ENCODE data around the gene GHRHR.

The GHRHR gene

GRCh38 chr7:30963842-30964241 is at the start of gene GHRHR:
GHRHR (plus strand) TSS chr7:30963953; CDS start chr7:30964069, 116 bp downstream.
- no peak for DNase-seq (ENCODE audit: low read depth)

DNA sequence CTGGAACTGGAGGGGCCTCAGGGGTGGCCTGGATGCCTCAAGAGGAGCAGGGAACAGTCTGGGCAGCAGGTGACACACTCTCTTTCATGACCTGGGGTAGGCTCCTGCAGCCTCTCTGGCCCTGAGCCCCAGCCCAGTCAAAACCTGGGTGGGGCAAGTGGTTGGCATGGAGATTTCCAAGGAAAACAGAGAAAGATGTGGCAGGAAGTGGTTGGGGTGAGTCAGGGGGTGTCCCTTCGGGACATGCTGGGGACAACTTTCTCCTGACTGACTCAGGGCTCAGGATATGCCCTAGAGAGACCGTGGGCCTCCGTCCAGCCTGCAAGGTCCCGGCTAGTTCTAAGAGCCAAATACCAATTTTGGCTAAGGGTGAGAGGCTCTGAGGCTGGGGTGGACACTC is 49.2 kb upstream of the GHRHR start:
- DNase-seq (ENCODE audit: low read depth): no peak

DNA sequence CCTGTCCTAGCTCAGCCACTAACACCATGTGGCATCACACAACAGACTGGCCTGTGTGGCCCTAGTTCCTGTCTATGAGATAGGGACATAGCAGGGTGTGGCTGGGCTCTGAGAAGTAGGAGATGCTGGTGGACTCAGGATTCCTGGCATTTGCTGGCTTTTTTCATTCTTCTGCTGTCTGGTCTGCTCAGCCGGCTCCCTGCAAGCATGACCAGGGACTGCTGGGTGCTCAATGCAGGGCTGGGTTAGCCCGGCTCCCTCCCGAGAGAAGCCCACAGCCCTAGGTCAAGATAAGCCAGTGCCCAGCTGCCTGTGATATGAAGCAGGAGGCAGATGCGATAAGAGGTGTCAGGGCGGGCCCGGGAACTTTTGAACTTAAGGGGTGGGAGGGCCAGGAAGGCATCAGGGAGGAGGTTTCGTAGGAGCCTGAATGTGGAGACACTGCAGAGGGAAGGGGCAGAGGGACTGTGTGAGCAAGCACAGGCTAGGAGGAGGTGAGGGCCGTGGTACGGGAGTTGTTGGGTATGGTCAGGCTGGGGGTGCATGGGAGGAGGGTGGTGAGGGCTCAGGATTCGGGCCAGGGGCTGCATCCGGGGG is 48.6 kb upstream of the GHRHR start:
- DNase-seq (ENCODE audit: low read depth): no peak

GRCh38 chr7:30915751-30916150 is 48.0 kb upstream of the GHRHR start:
- no peak for DNase-seq (ENCODE audit: low read depth)

- no peak for DNase-seq (ENCODE audit: low read depth)
These were observed 47.5 kb upstream of the GHRHR start for GRCh38 chr7:30916255-30916654.

DNA sequence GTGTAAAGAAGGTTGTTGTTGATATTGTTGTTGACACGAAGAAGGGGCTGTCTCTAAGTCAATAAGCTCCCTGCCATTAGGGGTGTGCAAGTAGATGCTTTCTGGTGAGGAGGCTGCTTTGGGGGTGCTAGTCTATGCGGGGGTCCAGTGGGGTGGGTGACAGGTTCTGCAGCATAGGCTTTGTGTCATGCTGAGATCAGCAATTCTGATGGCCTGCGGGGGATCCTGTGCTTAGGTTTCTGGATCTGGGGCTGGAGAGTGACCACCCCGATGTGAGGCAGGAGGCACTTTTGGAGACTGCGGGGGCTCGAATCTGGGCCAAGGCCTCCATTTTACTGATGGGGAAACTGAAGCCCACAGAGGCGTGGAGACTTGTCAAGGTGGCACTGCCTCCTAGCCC is 47.0 kb upstream of the GHRHR start:
- DNase-seq (ENCODE audit: low read depth): no peak

DNA sequence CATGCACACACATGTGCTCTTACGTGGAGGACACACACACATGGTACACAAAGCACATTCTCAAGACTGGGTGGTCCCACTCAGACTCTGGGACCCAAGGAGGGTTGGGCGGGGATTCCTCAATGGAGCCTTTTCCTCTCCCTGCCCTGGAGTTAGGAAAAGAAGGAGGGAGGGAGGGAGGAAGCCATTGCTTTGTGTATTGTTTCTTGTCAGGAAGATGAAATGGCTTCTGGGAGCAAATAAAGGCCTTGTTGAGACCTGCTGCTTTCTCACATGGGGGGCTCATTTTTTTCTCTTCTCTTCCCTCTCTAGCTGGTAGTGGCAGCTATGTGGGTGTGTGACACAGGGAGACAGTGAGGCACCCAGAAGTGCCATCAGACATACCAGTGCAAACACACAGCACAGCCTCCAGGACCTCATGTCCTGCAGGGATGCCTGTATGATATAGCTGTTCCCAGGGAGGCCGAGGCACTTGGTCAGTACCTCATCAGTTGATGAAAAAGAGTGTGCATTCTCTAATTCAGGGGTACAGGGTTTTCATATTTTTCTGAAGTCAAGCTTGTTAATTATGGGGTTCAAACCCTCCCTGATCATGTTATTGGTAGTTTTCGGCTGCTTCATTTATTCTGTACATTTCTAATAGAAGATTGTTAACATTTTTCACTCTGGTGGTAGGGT is 46.4 kb upstream of the GHRHR start:
- no peak for DNase-seq (ENCODE audit: low read depth)

GRCh38 chr7:30918676-30919075 is 45.1 kb upstream of the GHRHR start:
- no peak for DNase-seq (ENCODE audit: low read depth)

DNA sequence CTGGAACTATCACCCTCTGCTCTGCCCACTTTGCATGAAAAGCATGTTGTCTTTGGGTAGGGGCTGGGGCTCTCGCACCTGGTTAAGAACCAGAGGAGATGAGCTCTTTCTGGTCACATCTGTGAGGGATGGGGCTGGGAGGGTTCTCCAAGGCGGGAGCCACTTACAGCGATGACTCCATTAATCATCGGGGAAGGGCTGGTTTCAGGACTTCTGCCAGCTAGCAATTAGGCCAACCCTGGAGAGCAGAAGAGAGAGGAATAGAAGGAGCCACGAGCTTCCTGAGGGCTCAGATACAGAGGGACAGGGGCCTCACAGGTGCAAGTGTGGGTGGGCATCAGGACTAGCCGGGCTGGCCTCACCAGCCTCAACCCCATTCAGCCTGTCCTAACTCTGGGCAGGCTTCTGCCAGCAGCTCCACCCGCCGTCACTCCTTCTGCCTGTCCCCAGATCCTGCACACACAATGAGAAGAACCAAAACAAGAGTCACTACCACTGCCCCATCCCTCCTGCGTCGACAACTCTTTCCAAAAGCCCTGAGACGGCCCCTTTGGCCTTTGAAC is 43.7 kb upstream of the GHRHR start:
- DNase-seq (ENCODE audit: low read depth): no peak

DNA sequence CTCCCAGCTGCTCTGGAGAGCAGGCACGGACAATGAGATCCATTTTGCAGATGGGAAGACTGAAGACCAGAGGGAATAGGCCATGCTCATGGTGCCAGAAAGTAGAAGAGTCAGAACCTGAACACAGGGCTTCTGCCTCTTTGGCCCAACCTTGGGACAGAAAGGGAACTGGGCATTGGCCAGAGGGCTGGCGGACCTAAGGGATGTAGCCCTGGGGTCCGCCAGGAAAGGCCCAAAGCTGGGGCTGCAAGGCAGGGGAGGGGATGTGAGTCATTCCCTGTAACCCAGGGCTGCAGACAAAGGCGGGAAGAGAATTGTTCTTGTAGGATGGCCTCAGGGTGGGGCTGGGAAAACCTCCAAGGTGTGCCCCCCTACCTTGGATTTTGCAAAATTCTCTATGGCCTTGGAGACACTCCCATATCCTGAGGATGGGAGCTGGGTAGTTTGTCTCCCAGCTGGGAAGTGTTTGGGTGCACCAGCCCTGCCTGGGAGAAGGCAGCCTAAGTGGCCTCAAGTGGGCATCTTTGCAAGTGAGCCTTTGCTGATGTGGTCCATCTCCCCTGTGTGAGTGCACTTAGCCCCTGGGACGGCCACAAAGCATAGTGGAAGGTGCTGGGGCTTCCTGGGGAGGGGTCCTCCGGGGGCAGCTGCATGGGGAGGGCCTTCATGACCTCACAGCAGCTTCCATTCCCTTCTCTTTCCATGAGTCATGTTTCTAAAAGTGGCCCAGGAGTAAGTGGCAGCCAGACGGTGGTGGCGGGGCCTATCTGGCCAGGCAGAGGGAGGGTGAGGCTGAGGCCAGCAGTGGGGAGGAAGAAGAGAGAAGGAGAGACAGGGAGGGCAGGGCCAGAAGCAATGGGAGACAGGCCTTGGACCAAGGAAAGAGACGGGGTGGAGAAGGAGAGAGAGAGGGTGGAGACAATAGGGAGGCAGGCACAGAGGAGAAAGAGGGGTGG is 42.9 kb upstream of the GHRHR start:
- DNase-seq (ENCODE audit: low read depth): no peak

DNA sequence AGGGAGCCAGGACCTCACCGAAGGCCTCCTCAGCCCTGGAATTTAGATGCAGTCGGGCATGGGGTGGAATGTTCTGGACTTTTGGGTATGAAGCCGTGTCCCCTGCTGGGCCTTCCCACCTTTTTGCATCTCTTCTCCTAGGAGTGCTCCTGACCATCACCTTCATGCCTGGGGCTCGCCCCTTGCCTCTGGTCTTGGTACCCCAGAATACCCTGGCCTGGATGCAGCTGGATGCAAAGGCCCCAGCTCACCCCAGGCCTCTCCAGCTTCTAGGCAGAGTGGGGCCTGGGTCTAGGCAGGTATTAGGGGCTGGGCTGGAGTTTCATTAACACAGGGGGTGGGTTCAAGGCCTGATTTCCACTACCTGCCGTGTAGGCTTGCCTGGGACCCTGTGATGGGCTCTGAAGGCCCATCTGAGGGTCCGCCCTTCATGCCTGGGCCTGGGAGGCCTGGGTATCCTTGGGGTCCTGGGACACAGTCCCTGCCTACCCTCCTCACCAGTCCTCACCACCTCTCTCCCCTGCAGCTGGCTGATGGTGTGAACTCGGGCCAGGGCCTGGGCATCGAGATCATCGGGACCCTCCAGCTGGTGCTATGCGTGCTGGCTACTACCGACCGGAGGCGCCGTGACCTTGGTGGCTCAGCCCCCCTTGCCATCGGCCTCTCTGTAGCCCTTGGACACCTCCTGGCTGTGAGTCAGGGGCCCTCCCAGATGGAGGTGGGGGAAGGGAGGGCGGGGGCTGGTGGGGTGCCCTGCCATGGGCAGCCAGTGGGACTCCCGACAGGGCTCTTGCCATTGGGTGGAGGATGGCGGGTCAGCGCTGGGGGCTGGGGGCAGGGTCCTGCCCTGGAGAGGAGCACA is 42.0 kb upstream of the GHRHR start:
- DNase-seq (ENCODE audit: low read depth): no peak

GRCh38 chr7:30922596-30922995 is 41.2 kb upstream of the GHRHR start:
- no peak for DNase-seq (ENCODE audit: low read depth)

DNA sequence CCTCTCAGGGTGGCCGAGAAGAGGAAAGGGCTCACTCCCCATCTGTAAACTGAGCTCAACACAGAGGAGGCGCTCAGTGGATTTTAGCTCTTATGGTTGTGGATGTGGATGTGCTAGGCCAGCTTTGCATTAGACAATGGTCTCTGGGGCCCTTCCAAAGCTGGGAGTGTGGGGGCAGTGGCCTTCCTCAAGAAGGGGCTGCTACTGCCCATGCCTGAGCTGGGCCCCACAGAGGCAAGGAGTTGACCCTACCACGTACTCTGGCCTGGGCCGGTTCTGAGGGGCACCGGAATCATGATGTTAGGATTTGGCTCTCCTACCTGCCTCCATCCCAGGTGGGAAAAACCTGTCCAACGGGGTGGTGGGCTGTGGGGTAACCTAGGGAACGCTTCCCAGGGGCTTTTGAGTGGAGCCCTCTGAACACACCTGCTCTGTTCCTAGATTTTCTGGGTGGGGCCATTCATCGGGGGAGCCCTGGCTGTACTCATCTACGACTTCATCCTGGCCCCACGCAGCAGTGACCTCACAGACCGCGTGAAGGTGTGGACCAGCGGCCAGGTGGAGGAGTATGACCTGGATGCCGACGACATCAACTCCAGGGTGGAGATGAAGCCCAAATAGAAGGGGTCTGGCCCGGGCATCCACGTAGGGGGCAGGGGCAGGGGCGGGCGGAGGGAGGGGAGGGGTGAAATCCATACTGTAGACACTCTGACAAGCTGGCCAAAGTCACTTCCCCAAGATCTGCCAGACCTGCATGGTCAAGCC is 40.6 kb upstream of the GHRHR start:
- DNase-seq (ENCODE audit: low read depth): no peak

DNA sequence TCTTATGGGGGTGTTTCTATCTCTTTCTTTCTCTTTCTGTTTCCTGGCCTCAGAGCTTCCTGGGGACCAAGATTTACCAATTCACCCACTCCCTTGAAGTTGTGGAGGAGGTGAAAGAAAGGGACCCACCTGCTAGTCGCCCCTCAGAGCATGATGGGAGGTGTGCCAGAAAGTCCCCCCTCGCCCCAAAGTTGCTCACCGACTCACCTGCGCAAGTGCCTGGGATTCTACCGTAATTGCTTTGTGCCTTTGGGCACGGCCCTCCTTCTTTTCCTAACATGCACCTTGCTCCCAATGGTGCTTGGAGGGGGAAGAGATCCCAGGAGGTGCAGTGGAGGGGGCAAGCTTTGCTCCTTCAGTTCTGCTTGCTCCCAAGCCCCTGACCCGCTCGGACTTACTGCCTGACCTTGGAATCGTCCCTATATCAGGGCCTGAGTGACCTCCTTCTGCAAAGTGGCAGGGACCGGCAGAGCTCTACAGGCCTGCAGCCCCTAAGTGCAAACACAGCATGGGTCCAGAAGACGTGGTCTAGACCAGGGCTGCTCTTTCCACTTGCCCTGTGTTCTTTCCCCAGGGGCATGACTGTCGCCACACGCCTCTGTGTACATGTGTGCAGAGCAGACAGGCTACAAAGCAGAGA is 39.9 kb upstream of the GHRHR start:
- no peak for DNase-seq (ENCODE audit: low read depth)

GRCh38 chr7:30924624-30925023 is 39.1 kb upstream of the GHRHR start:
- no peak for DNase-seq (ENCODE audit: low read depth)

DNA sequence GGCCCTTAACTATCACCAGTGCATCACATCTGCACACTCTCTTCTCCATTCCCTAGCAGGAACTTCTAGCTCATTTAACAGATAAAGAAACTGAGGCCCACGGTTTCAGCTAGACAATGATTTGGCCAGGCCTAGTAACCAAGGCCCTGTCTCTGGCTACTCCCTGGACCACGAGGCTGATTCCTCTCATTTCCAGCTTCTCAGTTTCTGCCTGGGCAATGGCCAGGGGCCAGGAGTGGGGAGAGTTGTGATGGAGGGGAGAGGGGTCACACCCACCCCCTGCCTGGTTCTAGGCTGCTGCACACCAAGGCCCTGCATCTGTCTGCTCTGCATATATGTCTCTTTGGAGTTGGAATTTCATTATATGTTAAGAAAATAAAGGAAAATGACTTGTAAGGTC is 38.6 kb upstream of the GHRHR start:
- DNase-seq (ENCODE audit: low read depth): no peak

DNA sequence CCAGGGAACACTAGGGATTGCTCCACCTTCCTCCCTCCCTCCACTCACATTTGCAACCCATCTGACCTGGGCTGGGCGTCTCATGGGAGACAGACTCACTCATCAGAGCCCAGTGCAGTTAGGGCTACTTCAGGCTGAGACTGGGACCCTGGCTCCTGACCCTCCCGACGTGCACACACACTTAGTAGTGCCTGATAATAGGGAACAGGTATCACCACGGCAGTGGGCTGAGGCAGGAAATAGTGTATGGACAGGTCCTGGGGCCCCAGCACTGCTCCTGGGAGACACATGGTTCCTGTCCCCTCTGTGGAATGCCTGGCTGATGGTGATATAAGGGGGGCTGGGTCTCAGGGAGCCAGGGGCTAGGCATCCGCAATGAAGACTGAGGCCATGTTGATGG is 37.8 kb upstream of the GHRHR start:
- no peak for DNase-seq (ENCODE audit: low read depth)

GRCh38 chr7:30926313-30926712 is 37.4 kb upstream of the GHRHR start:
- no peak for DNase-seq (ENCODE audit: low read depth)

GRCh38 chr7:30927040-30927439 is 36.7 kb upstream of the GHRHR start:
- DNase-seq (ENCODE audit: low read depth): no peak

DNA sequence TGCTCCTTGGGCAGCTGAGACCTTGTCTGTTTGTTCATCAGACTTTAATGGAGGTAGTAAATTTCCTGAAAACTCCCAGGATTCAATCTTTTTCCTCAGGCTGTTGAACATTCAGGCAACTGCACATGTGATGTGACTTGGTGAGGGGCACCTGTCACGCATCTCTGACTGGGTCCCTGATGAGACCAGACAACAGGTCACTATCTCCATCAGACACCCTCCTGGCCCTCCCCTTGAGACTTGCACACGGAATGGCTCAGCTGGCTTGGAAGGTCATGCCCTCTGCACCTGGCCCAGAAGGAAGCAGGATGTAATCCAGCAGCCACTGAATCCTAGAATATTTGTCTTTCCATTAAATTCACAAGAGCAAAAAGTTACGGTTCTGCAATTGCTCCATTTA is 36.2 kb upstream of the GHRHR start:
- DNase-seq (ENCODE audit: low read depth): no peak

Measured in stimulated activated CD8-positive, alpha-beta memory T cell treated with anti-CD3 and anti-CD28 coated beads, Interleukin-15, amount 100 ng/mL, for 24 hours (primary cell).